GM18499 (cell line): Measurements from ENCODE around the gene ACOT8.
"Not testable (repeated sequence)": the region's sequence is repeated elsewhere in the genome, so short reads cannot be mapped to it uniquely, and the experiment has no call there.

ENCODE experiments used
- ATAC-seq: cut with Tn5 transposase; IDR thresholded peaks from one replicate; pipeline ENCODE4 v1.9.1; 2021; ENCODE audit warnings: moderate number of reproducible peaks; ENCODE audit not compliant: insufficient read depth, unreplicated experiment

Gene ACOT8

DNA sequence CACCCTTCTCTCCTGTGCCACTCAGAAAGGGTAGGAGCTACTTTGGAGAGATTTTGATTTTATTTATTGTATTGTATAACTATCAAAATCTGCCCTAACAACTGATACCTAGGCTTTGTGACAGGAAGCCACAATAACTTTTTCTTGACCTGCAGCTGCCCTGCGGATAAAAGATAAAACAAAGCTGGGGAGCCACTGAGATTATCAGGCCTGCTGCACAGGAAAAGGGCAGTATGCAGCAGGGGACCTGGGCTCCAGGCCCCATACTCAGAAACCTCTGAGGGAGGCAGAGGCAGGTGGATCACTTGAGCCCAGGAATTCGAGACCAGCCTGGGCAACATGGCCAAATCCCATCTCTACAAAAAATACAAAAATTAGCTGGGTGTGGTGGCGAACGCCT is 24.6 kb downstream of the ACOT8 start:
- no peak for ATAC-seq

- ATAC-seq, result not testable (repeated sequence)
Measured at GRCh38 chr20:45829673-45830106, 27.5 kb downstream of the ACOT8 start.

GRCh38 chr20:45828589-45828988 is 28.6 kb downstream of the ACOT8 start:
- ATAC-seq, result no peak

- no peak for ATAC-seq
Measured at GRCh38 chr20:45827712-45828111, 29.5 kb downstream of the ACOT8 start.

DNA sequence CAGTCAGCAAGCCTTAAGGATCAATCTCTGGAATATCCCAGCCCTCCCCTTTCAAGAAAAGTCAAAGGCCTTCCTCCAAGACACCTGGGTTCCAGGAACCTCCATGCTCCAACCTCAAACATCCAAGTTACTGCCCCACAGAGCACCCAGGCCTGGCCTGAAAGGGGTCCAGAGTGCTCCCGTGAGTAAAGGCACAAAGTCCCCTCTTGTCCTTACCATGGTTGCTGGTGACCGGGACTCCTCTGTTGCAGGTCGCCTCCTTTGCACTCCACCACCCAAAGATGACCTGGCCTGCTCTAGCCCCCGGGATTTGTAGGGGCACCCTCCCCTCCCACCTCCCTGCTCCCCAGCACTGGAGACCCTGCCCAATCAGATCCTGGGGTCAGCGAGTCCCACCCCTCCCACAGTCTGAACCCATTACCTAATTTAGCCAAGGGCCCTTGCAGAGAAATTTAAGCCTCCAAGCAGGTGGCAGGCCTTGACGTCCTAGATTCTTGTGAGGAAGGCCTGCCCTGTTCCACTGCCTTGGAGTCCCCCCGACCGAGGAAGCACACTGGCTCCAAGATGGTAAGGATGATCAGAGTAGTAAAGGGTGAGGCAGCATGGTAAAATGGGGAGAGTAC is 30.1 kb downstream of the ACOT8 start, which contains the start of gene TNNC2:
Gene TNNC2 (minus strand): TSS at position 283 of the 623 bp plus-strand sequence. CDS start 64 bp downstream, at position 219.
- ATAC-seq, result no peak

- no peak for ATAC-seq
Measured at GRCh38 chr20:45826381-45827019, 30.7 kb downstream of the ACOT8 start.

DNA sequence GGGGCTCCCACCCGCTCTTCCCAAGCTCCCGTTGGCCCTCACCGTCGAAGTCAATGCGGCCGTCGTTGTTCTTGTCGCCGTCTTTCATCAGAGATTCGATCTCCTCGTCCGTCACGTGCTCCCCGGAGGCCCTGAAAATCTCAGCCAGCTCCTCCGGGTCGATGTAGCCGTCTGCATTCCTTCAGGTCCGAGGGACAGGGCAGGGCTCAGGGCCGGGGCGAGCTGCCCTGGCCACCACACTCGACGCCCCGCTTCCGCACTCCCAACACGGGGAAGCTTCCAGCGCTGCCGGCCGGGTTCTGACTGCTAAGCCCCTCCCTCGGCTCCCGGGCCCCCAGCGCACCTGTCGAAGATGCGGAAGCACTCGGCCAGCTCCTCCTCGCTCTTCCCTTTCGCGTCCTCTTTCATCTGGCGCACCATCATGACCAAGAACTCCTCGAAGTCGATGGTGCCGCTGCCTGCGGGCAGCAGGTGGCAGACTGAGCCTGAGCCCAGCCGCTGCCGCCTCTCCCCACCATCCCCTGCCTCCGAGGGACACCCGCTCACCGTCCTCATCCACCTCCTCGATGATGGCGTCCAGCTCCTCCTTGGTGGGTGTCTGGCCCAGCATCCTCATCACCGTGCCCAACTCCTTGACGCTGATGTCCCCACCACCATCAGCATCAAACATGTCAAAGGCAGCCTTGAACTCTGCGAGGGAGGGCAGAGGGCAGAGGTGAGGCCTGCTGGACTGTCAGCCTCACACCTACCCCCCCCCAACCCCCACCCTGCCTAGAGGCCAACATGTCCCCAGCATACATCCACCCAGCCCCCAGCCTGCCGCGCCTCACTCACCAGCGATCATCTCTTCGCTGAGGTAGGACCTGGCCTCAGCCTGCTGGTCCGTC is 33.0 kb downstream of the ACOT8 start:
- ATAC-seq, result no peak

DNA sequence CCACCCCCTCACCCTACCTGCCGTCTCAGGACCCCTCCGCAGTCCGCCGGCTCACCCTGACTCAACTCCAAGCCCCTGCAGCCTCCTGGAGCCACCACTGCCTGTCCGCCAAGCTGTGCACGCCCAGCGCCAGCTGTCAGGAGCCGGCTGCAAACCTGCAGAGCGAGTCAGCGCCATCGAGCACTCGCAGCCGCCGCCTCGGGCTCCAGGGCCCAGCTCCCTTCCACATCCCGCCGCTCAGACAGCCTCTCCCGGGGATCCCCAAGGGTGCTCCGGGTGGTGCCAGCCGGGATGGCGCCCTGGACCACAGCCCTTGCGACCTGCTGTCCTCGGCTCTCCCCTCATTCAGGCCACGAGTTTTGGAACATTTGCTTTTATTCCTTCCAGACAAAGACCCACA is 34.3 kb downstream of the ACOT8 start:
- no peak for ATAC-seq

DNA sequence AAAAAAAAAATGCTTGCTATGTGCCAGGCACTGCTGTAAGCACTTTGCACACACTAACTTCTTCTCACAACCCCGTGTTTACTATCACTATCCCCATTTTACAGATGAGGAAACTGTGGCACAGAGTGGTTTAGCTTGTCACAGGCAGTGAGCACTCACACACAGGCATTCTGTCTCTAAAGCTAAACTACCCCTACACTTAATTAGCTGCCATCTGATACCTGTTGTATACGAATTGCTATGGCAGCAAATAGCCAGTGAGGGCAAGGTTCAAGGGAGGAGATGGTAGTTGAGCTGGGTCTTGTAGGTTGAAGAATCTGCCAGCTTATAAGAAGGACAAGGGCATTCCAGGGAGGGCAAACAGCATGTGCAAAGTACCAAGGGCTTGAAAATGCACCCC is 35.2 kb downstream of the ACOT8 start:
- no peak for ATAC-seq

GRCh38 chr20:45819466-45819865 is 37.7 kb downstream of the ACOT8 start:
- ATAC-seq, result no peak

- ATAC-seq, result no peak
Measured at GRCh38 chr20:45818239-45818638, 39.0 kb downstream of the ACOT8 start.

GRCh38 chr20:45817376-45818194 is 39.6 kb downstream of the ACOT8 start:
- ATAC-seq, result no peak

DNA sequence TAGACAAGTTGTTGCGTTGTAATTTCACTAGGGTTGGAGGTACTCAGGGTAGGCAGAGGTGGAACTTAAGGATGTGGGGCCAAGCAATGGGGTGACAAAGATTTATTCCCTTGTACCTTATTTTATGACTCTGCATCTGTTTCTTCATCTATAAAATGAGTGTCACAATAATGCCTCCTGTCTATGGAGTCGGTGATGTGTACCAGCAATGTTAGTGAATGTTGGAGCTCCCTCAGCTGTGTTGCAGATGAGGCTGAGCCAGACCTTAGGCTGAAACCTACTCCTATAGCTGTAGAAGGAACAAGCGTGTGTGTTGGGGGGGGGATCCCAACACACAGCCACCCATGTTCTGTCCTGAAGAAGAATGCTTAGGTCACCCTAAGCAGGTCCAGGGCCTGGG is 40.2 kb downstream of the ACOT8 start:
- ATAC-seq, result no peak

DNA sequence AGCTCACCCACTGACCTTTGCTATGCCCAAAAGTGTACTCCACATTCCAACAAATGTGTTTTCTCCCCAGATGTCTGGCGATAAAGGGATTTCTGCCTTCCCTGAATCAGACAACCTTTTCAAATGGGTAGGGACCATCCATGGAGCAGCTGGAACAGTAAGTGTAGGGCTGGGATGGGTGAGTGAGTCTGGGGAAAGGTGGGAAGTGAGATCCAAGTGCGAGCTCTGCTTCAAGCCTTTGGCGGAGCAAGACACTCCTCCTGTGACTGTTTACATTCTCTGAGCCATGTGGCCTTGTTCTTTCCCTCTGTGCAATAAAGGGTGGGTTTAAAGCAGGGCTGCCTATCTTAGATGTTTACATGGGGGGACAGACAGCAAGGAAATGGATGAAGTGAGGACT is 42.9 kb downstream of the ACOT8 start:
- ATAC-seq, result no peak

DNA sequence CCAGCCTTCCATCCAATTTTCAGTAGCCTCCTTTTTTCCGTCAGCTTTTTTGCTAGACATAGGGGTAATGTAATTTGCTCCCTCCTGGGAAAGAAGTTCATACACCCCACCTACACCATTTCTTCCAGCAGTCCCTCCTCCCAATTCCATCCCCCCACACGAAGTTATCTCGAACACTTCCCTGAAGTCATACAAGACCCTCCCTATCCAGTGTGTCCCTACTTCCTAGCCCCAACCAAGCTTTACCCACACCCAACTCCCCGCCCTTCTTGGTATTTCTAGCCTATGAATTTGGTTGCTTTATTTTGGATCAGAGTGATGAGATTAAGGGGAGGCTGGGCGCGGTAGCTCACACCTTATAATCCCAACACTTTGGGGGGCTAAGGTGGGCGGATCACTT is 43.7 kb downstream of the ACOT8 start:
- no peak for ATAC-seq

- no peak for ATAC-seq
Measured at GRCh38 chr20:45813006-45813340, 44.2 kb downstream of the ACOT8 start.

GRCh38 chr20:45812157-45813005 is 44.8 kb downstream of the ACOT8 start, which contains the start of gene UBE2C:
UBE2C (plus strand) TSS chr20:45812644; CDS start chr20:45812696, 52 bp downstream.
- ATAC-seq, result peak; percentile 96

DNA sequence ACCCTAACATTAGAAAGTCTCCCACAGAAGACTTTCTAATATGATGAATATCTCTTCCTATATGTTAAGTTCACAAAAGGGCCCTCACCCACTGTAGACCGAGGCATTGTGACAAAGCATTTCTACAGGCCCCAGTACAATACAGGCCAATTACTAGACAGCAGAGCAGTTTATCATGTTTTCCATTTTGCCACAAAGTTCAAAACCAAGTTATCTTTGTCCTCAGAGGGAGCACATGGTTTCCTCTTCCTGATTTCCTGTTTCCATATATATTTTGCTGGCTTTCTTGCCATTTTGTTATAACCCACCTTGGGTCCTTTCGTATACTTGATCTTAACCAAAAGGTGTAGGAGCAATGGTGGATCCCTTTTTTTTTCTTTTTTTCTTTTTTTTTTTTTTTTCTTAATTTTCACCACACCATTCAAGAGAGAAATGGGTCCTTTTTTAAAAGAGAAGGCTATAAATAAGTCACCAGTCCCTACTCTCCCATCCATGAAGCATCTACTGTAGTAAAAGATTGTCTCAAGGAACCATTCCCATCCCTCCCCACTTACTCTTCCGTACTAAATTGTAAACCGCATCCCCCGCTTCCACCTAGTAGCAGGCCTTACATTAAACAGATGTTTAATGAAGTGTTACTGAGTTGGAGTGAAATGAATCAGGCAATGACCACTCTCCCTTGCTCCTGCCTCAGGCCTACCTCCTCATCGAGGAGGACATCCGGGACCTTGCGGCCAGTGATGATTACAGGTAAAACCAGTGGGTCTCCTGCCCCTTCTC is 46.8 kb downstream of the ACOT8 start:
- no peak for ATAC-seq

- no peak for ATAC-seq
Measured at GRCh38 chr20:45801851-45802250, 55.3 kb downstream of the ACOT8 start.
